Gastrocnemius medialis (tissue), 4 donors: ENCODE results near the gene TMEM91.

Source experiments
- CTCF ChIP-seq, 5 experiments: fragments of 450-650 bp in 3 of 5; fragments of 200-600 bp in 2 of 5; sonication (generic) in 2 of 5; IDR thresholded peaks in 4 of 5; conservative IDR thresholded peaks in 1 of 5; 1 replicate in 4 of 5; 2 replicates in 1 of 5; pipeline ENCODE4 v1.5.1; 2016 to 2019; ENCODE audit warnings: antibody characterized with exemption in 5 of 5, mild to moderate bottlenecking in 3 of 5, moderate library complexity in 3 of 5
- POLR2A ChIP-seq, 2 donors: fragments of 450-650 bp; IDR thresholded peaks; one replicate each; pipeline ENCODE4 v1.6.1; 2017; ENCODE audit warnings: antibody characterized with exemption in 2 of 2, mild to moderate bottlenecking in 2 of 2, moderate library complexity in 2 of 2

- TF ChIP-seq CTCF (IDR thresholded peaks at IDR 0.05 in 4 of 5, conservative IDR thresholded peaks at IDR 0.05 in 1 of 5), result no peak
- TF ChIP-seq POLR2A (IDR thresholded peaks at IDR 0.05), result no peak
These were observed 16.6 kb upstream of the TMEM91 start for GRCh38 chr19:41359741-41360140.
